Natural killer cell treated with Interleukin-12 subunit alpha and Interleukin-12 subunit beta and Interleukin-15 and Interleukin-18, amount 100 ng/mL, for 72 hours (primary cell): ENCODE results near the gene MEMO1. TPM values are rescaled to one million over a fixed set of nuclear protein-coding genes. Genes with fewer than 3 reads are reported as not detected.
"Not testable (repeated sequence)": the region's sequence is repeated elsewhere in the genome, so short reads cannot be mapped to it uniquely, and the experiment has no call there.

Experiments
- ATAC-seq, 2 donors: fragments of 150-1000 bp; cut with Tn5 transposase in 1 of 2; sonication (Bioruptor Pico), chemical (Tn5 transposase) in 1 of 2; 2 replicates each; pipeline ENCODE4 v1.10.0; 2021
- DNase-seq: peaks from one replicate; pipeline ENCODE4 v3.0.0; 2022; ENCODE audit warnings: low spot score
- H3K27ac Mint-ChIP-seq, 2 donors: 1 replicate in 1 of 2; 2 replicates in 1 of 2; pipeline ENCODE4 v1.8.0; 2022; ENCODE audit warnings: mixed read lengths in 2 of 2, mild to moderate bottlenecking in 1 of 2, moderate library complexity in 1 of 2
- H3K27me3 Mint-ChIP-seq, 2 donors: 1 replicate in 1 of 2; 2 replicates in 1 of 2; pipeline ENCODE4 v1.8.0; 2022; ENCODE audit warnings: mixed read lengths in 2 of 2
- H3K36me3 Mint-ChIP-seq: one replicate; pipeline ENCODE4 v1.8.0; 2022; ENCODE audit warnings: mixed read lengths
- H3K4me1 Mint-ChIP-seq, 2 donors: 1 replicate in 1 of 2; 2 replicates in 1 of 2; pipeline ENCODE4 v1.8.0; 2022; ENCODE audit warnings: low read depth in 2 of 2, mixed read lengths in 2 of 2, mild to moderate bottlenecking in 1 of 2
- H3K4me3 Mint-ChIP-seq: one replicate; pipeline ENCODE4 v1.8.0; 2022; ENCODE audit warnings: mixed read lengths
- H3K9me3 Mint-ChIP-seq: 2 replicates; pipeline ENCODE4 v1.8.0; 2022; ENCODE audit warnings: mixed read lengths
- total RNA-seq, 2 donors: library from RNA; stranded (reverse); gene quantifications; one replicate each; pipeline ENCODE4 v1.2.3, GENCODE V29; 2022

MEMO1 gene
- total RNA-seq, 2 donors from 2014 or later: 68.1 to 69.1 TPM

- H3K27me3 Mint-ChIP-seq, H3K4me3 Mint-ChIP-seq, H3K27ac Mint-ChIP-seq, DNase-seq, ATAC-seq, H3K9me3 Mint-ChIP-seq: not testable (repeated sequence)
- peaks cover 10 to 12% of the 10 kb centered on the region in 2 donors for H3K4me1 Mint-ChIP-seq
- peaks cover 44% of the 10 kb centered on the region for H3K36me3 Mint-ChIP-seq
Observed at GRCh38 chr2:31898346-31898745, 112.5 kb downstream of the MEMO1 start.

GRCh38 chr2:31897340-31897739 lies 113.5 kb downstream of the MEMO1 start:
- H3K27me3 Mint-ChIP-seq, ATAC-seq, H3K4me3 Mint-ChIP-seq: not testable (repeated sequence)

DNA sequence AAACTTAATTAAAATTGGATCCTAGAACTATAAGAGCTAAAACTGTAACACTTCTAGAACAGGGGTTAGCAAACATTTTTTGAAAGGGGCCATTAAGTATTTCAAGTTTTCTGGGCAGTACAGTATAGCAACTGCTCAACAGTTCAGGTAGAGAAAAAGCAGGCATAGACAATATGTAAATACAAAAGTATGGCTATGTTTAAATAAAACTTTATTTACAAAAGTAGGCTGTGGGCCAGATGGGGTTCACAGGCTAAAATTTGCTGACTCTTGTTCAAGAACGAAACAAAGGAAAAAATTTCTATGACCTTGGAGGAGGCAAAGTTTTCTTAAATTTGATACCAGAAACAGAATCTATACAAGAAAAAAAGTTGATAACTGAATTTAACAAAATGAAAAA lies 114.5 kb downstream of the MEMO1 start:
- DNase-seq: no peak
- Mint-ChIP-seq H3K27ac (no peak overlapping the region), H3K36me3 (peaks cover 46% of the 10 kb centered on the region), H3K9me3 (peaks cover 10% of the 10 kb centered on the region), H3K4me3 (no peak overlapping the region), H3K27me3 (no peaks in the 10 kb centered on the region), H3K4me1 (peaks cover 4 to 6% of the 10 kb centered on the region in 2 donors)
- ATAC-seq: no peak

More at GRCh38 chr2:31897340-31897739, 113.5 kb downstream of the MEMO1 start:
- H3K4me1 Mint-ChIP-seq, H3K27ac Mint-ChIP-seq, H3K9me3 Mint-ChIP-seq, DNase-seq: not testable (repeated sequence)
- peaks cover 40% of the 10 kb centered on the region for H3K36me3 Mint-ChIP-seq

GRCh38 chr2:31894656-31895055 lies 116.2 kb downstream of the MEMO1 start:
- H3K27me3 Mint-ChIP-seq: no peaks in the 10 kb centered on the region
- peaks cover 10% of the 10 kb centered on the region for H3K9me3 Mint-ChIP-seq
- peaks cover 40% of the 10 kb centered on the region for H3K36me3 Mint-ChIP-seq
- no peak overlapping the region for H3K4me3 Mint-ChIP-seq
- H3K4me1 Mint-ChIP-seq: peaks cover 4 to 6% of the 10 kb centered on the region in 2 donors
- DNase-seq (no peak), ATAC-seq (no peak)
- no peak overlapping the region for H3K27ac Mint-ChIP-seq

DNA sequence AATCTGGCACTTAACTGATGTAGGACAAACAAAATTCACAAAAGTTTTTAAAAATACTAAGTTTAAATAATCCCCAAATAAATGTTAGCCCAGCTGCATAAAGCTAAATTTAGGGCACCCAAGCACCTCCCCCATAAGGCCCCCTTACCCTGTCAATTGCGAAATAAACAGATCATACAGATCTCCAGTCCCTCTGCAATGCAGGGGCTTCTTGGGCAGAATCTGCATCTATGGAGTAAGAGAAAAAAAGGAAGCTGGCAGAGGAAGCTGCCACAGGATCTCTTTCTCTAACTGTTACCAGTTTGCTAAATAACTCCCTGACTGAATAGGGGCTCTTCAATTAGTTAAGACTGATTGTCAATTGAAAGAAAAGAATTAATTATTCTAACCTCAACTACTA lies 117.7 kb downstream of the MEMO1 start:
- Mint-ChIP-seq H3K4me3 (no peak overlapping the region), H3K27me3 (no peaks in the 10 kb centered on the region), H3K36me3 (peaks cover 24% of the 10 kb centered on the region)

DNA sequence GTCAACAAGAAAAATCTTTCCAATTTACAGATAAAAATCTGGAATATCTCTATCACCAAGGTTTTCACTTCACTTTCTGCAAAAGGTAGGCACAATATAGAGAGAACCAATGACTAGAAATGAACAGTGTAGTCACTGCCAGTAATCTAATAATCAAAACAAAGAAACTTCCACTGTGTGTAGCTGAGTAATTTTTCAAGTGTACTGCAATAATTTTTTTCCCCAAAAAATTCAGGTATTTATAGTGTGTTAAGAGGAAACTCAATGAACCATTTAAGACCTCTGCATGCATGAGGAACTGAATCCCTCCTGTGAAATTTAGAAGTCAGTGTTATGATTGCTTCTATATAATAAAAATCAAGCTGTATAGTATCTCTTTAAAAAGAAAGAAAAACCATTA lies 121.8 kb downstream of the MEMO1 start:
- Mint-ChIP-seq H3K36me3 (peaks cover 6% of the 10 kb centered on the region), H3K27me3 (no peaks in the 10 kb centered on the region), H3K9me3 (no peaks in the 10 kb centered on the region), H3K4me3 (no peak overlapping the region), H3K4me1 (peaks cover 3 to 5% of the 10 kb centered on the region in 2 donors), H3K27ac (no peak overlapping the region)
- DNase-seq: no peak
- no peak for ATAC-seq

More for the DNA sequence above, 117.7 kb downstream of the MEMO1 start:
- H3K4me1 Mint-ChIP-seq: peaks cover 4 to 6% of the 10 kb centered on the region in 2 donors
- DNase-seq (no peak), ATAC-seq (no peak)
- no peak overlapping the region for H3K27ac Mint-ChIP-seq
- peaks cover 3% of the 10 kb centered on the region for H3K9me3 Mint-ChIP-seq

DNA sequence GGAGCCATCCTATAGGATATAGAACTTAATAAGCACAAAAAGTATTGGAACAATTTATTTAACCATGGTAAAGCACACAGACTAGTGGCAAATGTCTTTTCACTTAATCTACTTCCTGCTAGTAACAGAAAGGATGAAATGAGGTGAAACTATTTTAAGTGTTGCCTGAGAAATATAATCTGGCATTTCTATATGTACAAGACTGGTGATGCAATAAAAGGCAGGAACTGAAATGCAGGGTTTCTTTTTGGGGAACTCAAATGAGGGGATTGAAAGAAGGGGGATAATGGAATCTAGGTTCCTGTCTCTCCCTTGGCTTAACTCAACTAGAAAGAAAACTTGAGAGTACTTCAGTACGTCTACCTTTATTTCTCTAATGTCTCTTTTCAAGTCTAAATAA lies 122.3 kb downstream of the MEMO1 start:
- Mint-ChIP-seq H3K4me3 (no peak overlapping the region), H3K27ac (no peak overlapping the region), H3K4me1 (no peaks in the 10 kb centered on the region), H3K9me3 (no peaks in the 10 kb centered on the region), H3K36me3 (peaks cover 6% of the 10 kb centered on the region), H3K27me3 (no peaks in the 10 kb centered on the region)
- no peak for ATAC-seq
- no peak for DNase-seq

GRCh38 chr2:31886700-31887099 lies 124.1 kb downstream of the MEMO1 start:
- ATAC-seq: no peak
- Mint-ChIP-seq H3K27me3 (no peaks in the 10 kb centered on the region), H3K4me1 (no peaks in the 10 kb centered on the region), H3K9me3 (no peaks in the 10 kb centered on the region), H3K27ac (no peak overlapping the region), H3K4me3 (no peak overlapping the region), H3K36me3 (peaks cover 4% of the 10 kb centered on the region)
- DNase-seq: no peak

DNA sequence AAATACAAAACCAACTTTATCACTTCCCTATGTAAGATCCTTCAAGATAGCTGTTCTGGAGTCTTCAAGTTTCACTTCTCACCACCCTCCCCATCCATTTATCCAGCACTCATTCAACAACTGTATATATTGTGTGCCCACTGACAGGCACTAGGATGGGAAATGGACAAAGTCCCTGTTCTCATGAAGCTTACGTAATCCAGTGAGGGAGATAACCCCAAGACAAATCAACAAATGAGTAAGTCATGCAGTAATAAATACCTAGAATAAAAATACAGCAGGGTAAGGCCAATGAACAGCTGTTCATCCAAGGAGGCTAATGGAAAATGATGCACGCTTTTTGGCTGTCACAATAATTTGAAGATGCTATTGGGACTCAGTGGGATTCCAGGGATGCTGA lies 133.8 kb downstream of the MEMO1 start:
- peaks cover 5% of the 10 kb centered on the region for H3K36me3 Mint-ChIP-seq
- ATAC-seq (no peak), DNase-seq (no peak)
- H3K4me3 Mint-ChIP-seq: no peak overlapping the region
- no peak overlapping the region for H3K27ac Mint-ChIP-seq
- peaks cover 0 to 4% of the 10 kb centered on the region in 2 donors for H3K4me1 Mint-ChIP-seq
- peaks cover 4% of the 10 kb centered on the region for H3K9me3 Mint-ChIP-seq
- no peaks in the 10 kb centered on the region for H3K27me3 Mint-ChIP-seq

- DNase-seq (no peak), ATAC-seq (no peak)
- H3K27me3 Mint-ChIP-seq: no peaks in the 10 kb centered on the region
- peaks cover 0 to 4% of the 10 kb centered on the region in 2 donors for H3K4me1 Mint-ChIP-seq
- H3K27ac Mint-ChIP-seq: no peak overlapping the region
- no peak overlapping the region for H3K4me3 Mint-ChIP-seq
- H3K36me3 Mint-ChIP-seq: peaks cover 2% of the 10 kb centered on the region
- peaks cover 4% of the 10 kb centered on the region for H3K9me3 Mint-ChIP-seq
Observed at GRCh38 chr2:31874071-31874470, 136.7 kb downstream of the MEMO1 start.

DNA sequence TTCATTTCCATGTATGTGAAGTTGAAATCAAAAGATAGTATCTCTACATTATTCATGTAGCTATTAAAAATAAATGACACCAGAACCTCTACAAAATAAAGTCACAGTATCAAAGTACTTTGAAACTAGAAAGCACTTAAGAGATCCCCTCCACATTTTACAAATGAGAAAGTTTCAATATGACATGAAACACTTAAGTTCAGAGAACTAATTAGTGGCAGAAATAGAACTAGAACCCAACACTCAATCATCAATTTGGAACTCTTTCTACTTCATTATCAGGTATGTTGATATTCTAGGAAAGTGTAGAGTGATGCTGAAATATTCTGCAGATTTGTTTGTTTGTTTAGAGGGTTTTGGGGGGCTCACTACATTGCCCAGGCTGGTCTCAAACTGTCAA lies 145.6 kb downstream of the MEMO1 start:
- ATAC-seq (no peak), DNase-seq (no peak)
- Mint-ChIP-seq H3K9me3 (no peaks in the 10 kb centered on the region), H3K27me3 (no peaks in the 10 kb centered on the region), H3K27ac (no peak overlapping the region), H3K4me3 (no peak overlapping the region), H3K36me3 (no peaks in the 10 kb centered on the region), H3K4me1 (no peaks in the 10 kb centered on the region)

DNA sequence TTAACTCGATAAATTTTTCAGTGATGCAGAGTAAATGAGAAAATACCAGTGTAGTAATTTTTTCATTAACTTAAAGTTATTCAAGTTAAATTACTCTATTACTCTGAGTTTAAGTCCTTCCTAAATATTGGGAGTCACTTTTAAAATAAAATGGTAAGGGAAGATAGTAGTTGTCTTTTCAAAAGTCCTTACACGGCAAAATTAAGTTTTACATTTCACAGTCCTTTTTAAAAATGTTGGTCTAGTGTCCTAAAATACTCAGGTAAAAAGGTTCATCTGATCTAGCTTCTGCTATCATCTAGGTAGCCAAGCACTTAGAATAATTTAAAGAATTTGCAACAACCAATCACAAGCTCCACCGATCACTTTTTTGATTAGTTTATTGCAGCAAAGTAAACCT lies 146.9 kb downstream of the MEMO1 start:
- H3K27me3 Mint-ChIP-seq: no peaks in the 10 kb centered on the region
- no peaks in the 10 kb centered on the region for H3K36me3 Mint-ChIP-seq
- H3K4me3 Mint-ChIP-seq: no peak overlapping the region
- H3K4me1 Mint-ChIP-seq: no peaks in the 10 kb centered on the region
- no peaks in the 10 kb centered on the region for H3K9me3 Mint-ChIP-seq
- H3K27ac Mint-ChIP-seq: no peak overlapping the region
- ATAC-seq: no peak
- DNase-seq: no peak

DNA sequence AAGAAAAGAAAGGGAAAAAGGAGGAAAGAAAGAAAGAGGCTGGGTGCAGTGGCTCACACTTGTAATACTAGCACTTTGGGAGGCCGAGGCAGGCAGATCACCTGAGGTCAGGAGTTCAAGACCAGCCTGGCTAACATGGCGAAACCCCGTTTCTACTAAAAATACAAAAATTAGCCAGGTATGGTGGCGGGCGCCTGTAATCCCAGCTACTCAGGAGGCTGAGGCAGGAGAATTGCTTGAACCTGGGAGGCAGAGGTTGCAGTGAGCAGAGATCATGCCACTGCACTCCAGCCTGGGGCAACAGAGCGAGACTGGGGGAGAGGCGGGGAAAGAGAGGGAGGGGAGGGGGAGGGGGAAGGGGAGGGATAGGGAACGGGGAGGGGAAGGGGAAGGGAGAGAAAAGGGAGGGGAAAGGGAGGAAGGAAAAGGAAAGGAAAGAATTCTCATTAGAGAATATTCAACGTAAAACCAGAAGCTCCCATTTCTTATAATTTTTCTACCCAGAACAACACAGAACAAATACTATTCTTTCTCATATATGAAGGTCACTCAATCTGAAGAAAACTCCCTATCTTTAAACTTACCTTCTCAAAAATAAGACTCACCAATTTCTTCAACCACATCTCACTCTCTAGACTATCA lies 147.7 kb downstream of the MEMO1 start:
- H3K36me3 Mint-ChIP-seq, H3K27me3 Mint-ChIP-seq, H3K4me3 Mint-ChIP-seq, H3K27ac Mint-ChIP-seq, ATAC-seq, DNase-seq, H3K4me1 Mint-ChIP-seq, H3K9me3 Mint-ChIP-seq: not testable (repeated sequence)

DNA sequence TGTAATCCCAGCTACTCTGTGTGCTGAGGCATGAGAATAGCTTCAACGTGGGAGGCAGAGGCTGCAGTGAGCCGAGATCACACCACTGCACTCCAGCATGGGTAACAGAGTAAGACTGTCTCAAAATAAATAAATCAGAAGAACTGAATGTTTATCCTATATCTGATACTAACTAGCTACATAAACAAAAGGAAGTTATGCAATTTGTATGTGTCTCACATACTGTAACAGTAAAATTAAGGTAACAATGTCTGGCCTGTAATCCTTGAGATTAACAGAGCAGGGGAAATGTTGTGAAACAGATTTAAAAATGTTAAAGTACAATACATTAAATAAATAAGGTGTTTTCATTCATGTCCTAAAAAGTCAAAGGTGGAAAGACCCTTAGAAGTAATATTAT lies 150.8 kb downstream of the MEMO1 start:
- Mint-ChIP-seq H3K27ac (no peak overlapping the region), H3K27me3 (no peaks in the 10 kb centered on the region), H3K9me3 (no peaks in the 10 kb centered on the region), H3K4me3 (no peak overlapping the region), H3K36me3 (no peaks in the 10 kb centered on the region), H3K4me1 (no peaks in the 10 kb centered on the region)
- ATAC-seq: no peak
- no peak for DNase-seq

- no peak for ATAC-seq
- Mint-ChIP-seq H3K27me3 (no peaks in the 10 kb centered on the region), H3K9me3 (no peaks in the 10 kb centered on the region), H3K4me3 (no peak overlapping the region), H3K27ac (no peak overlapping the region), H3K36me3 (peaks cover 6% of the 10 kb centered on the region), H3K4me1 (no peaks in the 10 kb centered on the region)
- no peak for DNase-seq
Observed at GRCh38 chr2:31853521-31853920, 157.3 kb downstream of the MEMO1 start.
